ENCODE measurements around the gene ABCF2.

The ABCF2 gene

GRCh38 chr7:151243045-151243349 lies 16.0 kb upstream of the ABCF2 start:
- CTCF ChIA-PET, result interaction anchor here (0.9 to 7.9 kb wide), 20 partner anchors 9 to 151 kb away, joined by 3 to 98 read pairs (median 6); partner anchors contain the start of genes ABCF2, CHPF2 and GBX1
- peak overlapping the region in 5 of 7 experiments; percentile 21 to 63 (median 51) for H3K4me3 ChIP-seq (ENCODE audit: control insufficient read depth in 1 of 7, extremely low read depth in 1 of 7, insufficient read depth in 4 of 7, low read depth in 2 of 7, low read length in 6 of 7)
- no peaks in the 10 kb centered on the region for H3K9me3 ChIP-seq (ENCODE audit: control extremely low read depth in 1 of 5, control insufficient read depth in 4 of 5, insufficient read depth in 2 of 5, low read depth in 1 of 5, low read length in 4 of 5)
- H3K27me3 ChIP-seq (replicated peaks in 2 of 5; ENCODE audit: control insufficient read depth in 4 of 5, insufficient read depth in 5 of 5, low read length in 4 of 5), result peaks cover 0 to 40% (median 20%) of the 10 kb centered on the region in 5 experiments
- 44% methylated on average over 2 of the region's 2 CpGs for WGBS (ENCODE audit: insufficient coverage)
- POLR2A ChIA-PET, result interaction anchor here (2.1 kb wide), 1 partner anchor 10 kb away, joined by 15 read pairs; the partner anchor contains the start of gene CHPF2
- H3K4me1 ChIP-seq (ENCODE audit: control extremely low read depth in 1 of 4, control insufficient read depth in 4 of 4, insufficient read depth in 4 of 4, low read length in 3 of 4), result peaks cover 5 to 41% (median 39%) of the 10 kb centered on the region in 4 experiments
- no peak for DNase-seq
- peaks cover 5 to 33% (median 23%) of the 10 kb centered on the region in 4 experiments for H3K36me3 ChIP-seq (ENCODE audit: control insufficient read depth in 4 of 4, insufficient read depth in 4 of 4, low read length in 3 of 4)
- H3K27ac ChIP-seq (ENCODE audit: insufficient read depth in 1 of 2, low read depth in 1 of 2, low read length in 2 of 2, poor library complexity in 1 of 2, severe bottlenecking in 2 of 2), result no peak overlapping the region

GRCh38 chr7:151242159-151243044 lies 15.4 kb upstream of the ABCF2 start:
- H3K27ac ChIP-seq (ENCODE audit: insufficient read depth in 1 of 2, low read depth in 1 of 2, low read length in 2 of 2, poor library complexity in 1 of 2, severe bottlenecking in 2 of 2), result no peak overlapping the region
- H3K36me3 ChIP-seq (ENCODE audit: control insufficient read depth in 4 of 4, insufficient read depth in 4 of 4, low read length in 3 of 4), result peaks cover 5 to 39% (median 29%) of the 10 kb centered on the region in 4 experiments
- ChIA-PET CTCF (interaction anchor here (0.9 to 7.9 kb wide), 15 partner anchors 8 to 151 kb away, joined by 3 to 98 read pairs (median 6); partner anchors contain the start of genes ABCF2, CHPF2 and GBX1), POLR2A (interaction anchor here (1.1 to 2.1 kb wide), 2 partner anchors 9 to 15 kb away, joined by 4 to 15 read pairs; partner anchors contain the start of genes ABCF2 and CHPF2)
- WGBS (ENCODE audit: insufficient coverage), result 83% methylated on average over 18 of the region's 20 CpGs
- H3K9me3 ChIP-seq (ENCODE audit: control extremely low read depth in 1 of 5, control insufficient read depth in 4 of 5, insufficient read depth in 2 of 5, low read depth in 1 of 5, low read length in 4 of 5), result no peaks in the 10 kb centered on the region
- peaks cover 0 to 34% (median 16%) of the 10 kb centered on the region in 5 experiments for H3K27me3 ChIP-seq (replicated peaks in 2 of 5; ENCODE audit: control insufficient read depth in 4 of 5, insufficient read depth in 5 of 5, low read length in 4 of 5)
- H3K4me1 ChIP-seq (ENCODE audit: control extremely low read depth in 1 of 4, control insufficient read depth in 4 of 4, insufficient read depth in 4 of 4, low read length in 3 of 4), result peaks cover 5 to 35% (median 33%) of the 10 kb centered on the region in 4 experiments
- H3K4me3 ChIP-seq (ENCODE audit: control insufficient read depth in 1 of 7, extremely low read depth in 1 of 7, insufficient read depth in 4 of 7, low read depth in 2 of 7, low read length in 6 of 7), result peak overlapping the region in 2 of 7 experiments; percentile 56 to 63
- no peak for DNase-seq

GRCh38 chr7:151241755-151242096 lies 14.7 kb upstream of the ABCF2 start:
- peaks cover 5 to 34% (median 31%) of the 10 kb centered on the region in 4 experiments for H3K4me1 ChIP-seq (ENCODE audit: control extremely low read depth in 1 of 4, control insufficient read depth in 4 of 4, insufficient read depth in 4 of 4, low read length in 3 of 4)
- H3K4me3 ChIP-seq (ENCODE audit: control insufficient read depth in 1 of 7, extremely low read depth in 1 of 7, insufficient read depth in 4 of 7, low read depth in 2 of 7, low read length in 6 of 7), result no peak overlapping the region
- 97% methylated on average over 9 of the region's 9 CpGs for WGBS (ENCODE audit: insufficient coverage)
- DNase-seq, result no peak
- ChIA-PET CTCF (interaction anchor here (1.3 to 7.9 kb wide), 5 partner anchors 15 to 61 kb away, joined by 4 to 98 read pairs (median 6); partner anchors contain the start of gene ABCF2), POLR2A (interaction anchor here (1.1 kb wide), 1 partner anchor 15 kb away, joined by 4 read pairs; the partner anchor contains the start of gene ABCF2)
- H3K36me3 ChIP-seq (ENCODE audit: control insufficient read depth in 4 of 4, insufficient read depth in 4 of 4, low read length in 3 of 4), result peaks cover 8 to 45% (median 36%) of the 10 kb centered on the region in 4 experiments
- peaks cover 0 to 27% (median 10%) of the 10 kb centered on the region in 5 experiments for H3K27me3 ChIP-seq (replicated peaks in 2 of 5; ENCODE audit: control insufficient read depth in 4 of 5, insufficient read depth in 5 of 5, low read length in 4 of 5)
- no peak overlapping the region for H3K27ac ChIP-seq (ENCODE audit: insufficient read depth in 1 of 2, low read depth in 1 of 2, low read length in 2 of 2, poor library complexity in 1 of 2, severe bottlenecking in 2 of 2)
- no peaks in the 10 kb centered on the region for H3K9me3 ChIP-seq (ENCODE audit: control extremely low read depth in 1 of 5, control insufficient read depth in 4 of 5, insufficient read depth in 2 of 5, low read depth in 1 of 5, low read length in 4 of 5)

GRCh38 chr7:151240942-151241754 lies 14.1 kb upstream of the ABCF2 start:
- H3K9me3 ChIP-seq (ENCODE audit: control extremely low read depth in 1 of 5, control insufficient read depth in 4 of 5, insufficient read depth in 2 of 5, low read depth in 1 of 5, low read length in 4 of 5), result no peaks in the 10 kb centered on the region
- no peak overlapping the region for H3K27ac ChIP-seq (ENCODE audit: insufficient read depth in 1 of 2, low read depth in 1 of 2, low read length in 2 of 2, poor library complexity in 1 of 2, severe bottlenecking in 2 of 2)
- ChIA-PET POLR2A (no interaction called here), CTCF (interaction anchor here (7.9 kb wide), 1 partner anchor 62 kb away, joined by 98 read pairs; no protein-coding TSS in a partner anchor)
- H3K4me3 ChIP-seq (ENCODE audit: control insufficient read depth in 1 of 7, extremely low read depth in 1 of 7, insufficient read depth in 4 of 7, low read depth in 2 of 7, low read length in 6 of 7), result no peak overlapping the region
- peaks cover 5 to 34% (median 31%) of the 10 kb centered on the region in 4 experiments for H3K4me1 ChIP-seq (ENCODE audit: control extremely low read depth in 1 of 4, control insufficient read depth in 4 of 4, insufficient read depth in 4 of 4, low read length in 3 of 4)
- peaks cover 8 to 51% (median 42%) of the 10 kb centered on the region in 4 experiments for H3K36me3 ChIP-seq (ENCODE audit: control insufficient read depth in 4 of 4, insufficient read depth in 4 of 4, low read length in 3 of 4)
- DNase-seq, result no peak
- H3K27me3 ChIP-seq (replicated peaks in 2 of 5; ENCODE audit: control insufficient read depth in 4 of 5, insufficient read depth in 5 of 5, low read length in 4 of 5), result peaks cover 0 to 21% (median 8%) of the 10 kb centered on the region in 5 experiments
- 100% methylated on average over 3 of the region's 7 CpGs for WGBS (ENCODE audit: insufficient coverage)

- ChIA-PET POLR2A (no interaction called here), CTCF (interaction anchor here (0.6 to 7.9 kb wide), 2 partner anchors 63 to 344 kb away, joined by 3 to 98 read pairs; no protein-coding TSS in a partner anchor)
- no peak for DNase-seq
- Histone ChIP-seq H3K27ac (ENCODE audit: insufficient read depth in 1 of 2, low read depth in 1 of 2, low read length in 2 of 2, poor library complexity in 1 of 2, severe bottlenecking in 2 of 2) (no peak overlapping the region), H3K4me3 (ENCODE audit: control insufficient read depth in 1 of 7, extremely low read depth in 1 of 7, insufficient read depth in 4 of 7, low read depth in 2 of 7, low read length in 6 of 7) (no peak overlapping the region), H3K27me3 (replicated peaks in 2 of 5; ENCODE audit: control insufficient read depth in 4 of 5, insufficient read depth in 5 of 5, low read length in 4 of 5) (peaks cover 0 to 15% (median 6%) of the 10 kb centered on the region in 5 experiments), H3K9me3 (ENCODE audit: control extremely low read depth in 1 of 5, control insufficient read depth in 4 of 5, insufficient read depth in 2 of 5, low read depth in 1 of 5, low read length in 4 of 5) (no peaks in the 10 kb centered on the region), H3K36me3 (ENCODE audit: control insufficient read depth in 4 of 4, insufficient read depth in 4 of 4, low read length in 3 of 4) (peaks cover 9 to 57% (median 47%) of the 10 kb centered on the region in 4 experiments), H3K4me1 (ENCODE audit: control extremely low read depth in 1 of 4, control insufficient read depth in 4 of 4, insufficient read depth in 4 of 4, low read length in 3 of 4) (peaks cover 5 to 29% (median 29%) of the 10 kb centered on the region in 4 experiments)
- WGBS (ENCODE audit: insufficient coverage), result 90% methylated on average over 2 of the region's 4 CpGs
Observed at GRCh38 chr7:151240536-151240935, 13.5 kb upstream of the ABCF2 start.

- H3K4me1 ChIP-seq (ENCODE audit: control extremely low read depth in 1 of 4, control insufficient read depth in 4 of 4, insufficient read depth in 4 of 4, low read length in 3 of 4), result peaks cover 5 to 28% (median 23%) of the 10 kb centered on the region in 4 experiments
- ChIA-PET POLR2A (interaction anchor here (0.7 kb wide), 1 partner anchor 142 kb away, joined by 4 read pairs; no protein-coding TSS in a partner anchor), CTCF (interaction anchor here (0.6 to 1.4 kb wide), 2 partner anchors 8 to 344 kb away, joined by 3 to 4 read pairs; no protein-coding TSS in a partner anchor)
- no peak for DNase-seq
- H3K27me3 ChIP-seq (replicated peaks in 2 of 5; ENCODE audit: control insufficient read depth in 4 of 5, insufficient read depth in 5 of 5, low read length in 4 of 5), result peaks cover 0 to 11% (median 4%) of the 10 kb centered on the region in 5 experiments
- no peak overlapping the region for H3K4me3 ChIP-seq (ENCODE audit: control insufficient read depth in 1 of 7, extremely low read depth in 1 of 7, insufficient read depth in 4 of 7, low read depth in 2 of 7, low read length in 6 of 7)
- peaks cover 11 to 63% (median 53%) of the 10 kb centered on the region in 4 experiments for H3K36me3 ChIP-seq (ENCODE audit: control insufficient read depth in 4 of 4, insufficient read depth in 4 of 4, low read length in 3 of 4)
- H3K9me3 ChIP-seq (ENCODE audit: control extremely low read depth in 1 of 5, control insufficient read depth in 4 of 5, insufficient read depth in 2 of 5, low read depth in 1 of 5, low read length in 4 of 5), result no peaks in the 10 kb centered on the region
- no peak overlapping the region for H3K27ac ChIP-seq (ENCODE audit: insufficient read depth in 1 of 2, low read depth in 1 of 2, low read length in 2 of 2, poor library complexity in 1 of 2, severe bottlenecking in 2 of 2)
- WGBS (ENCODE audit: insufficient coverage), result 96% methylated on average over 9 of the region's 11 CpGs
Observed at GRCh38 chr7:151239837-151240459, 12.9 kb upstream of the ABCF2 start.

Data from common myeloid progenitor, CD34-positive (primary cell).